Adrenal gland (tissue), 12 donors: Measurements from ENCODE around the gene EQTN. TPM values are rescaled to one million over a fixed set of nuclear protein-coding genes. Genes with fewer than 3 reads are reported as not detected.

ENCODE experiments used
- DNase-seq, 7 donors: peaks; one replicate each; pipeline ENCODE4 v3.0.0-alpha.2; 2019 to 2020
- H3K27ac ChIP-seq, 5 donors: fragments of 200-600 bp; sonication (generic) in 4 of 5; 1 replicate in 3 of 5; 2 replicates in 2 of 5; pipeline versions ENCODE4 v1.5.1 to v1.8.0; 2016 to 2020; ENCODE audit warnings: mild to moderate bottlenecking in 1 of 5
- H3K27me3 ChIP-seq: fragments of 200-600 bp; 2 replicates; pipeline ENCODE4 v1.8.0; 2021
- H3K36me3 ChIP-seq, 2 donors: fragments of 200-600 bp; replicated peaks in 1 of 2; 1 replicate in 1 of 2; 2 replicates in 1 of 2; pipeline versions ENCODE4 v1.5.1 to v1.8.0; 2018 to 2022
- H3K4me1 ChIP-seq, 2 donors: fragments of 200-600 bp; replicated peaks in 1 of 2; 1 replicate in 1 of 2; 2 replicates in 1 of 2; pipeline versions ENCODE4 v1.5.1 to v1.8.0; 2018 to 2021
- H3K4me3 ChIP-seq, 4 donors: fragments of 200-600 bp; sonication (generic) in 3 of 4; one replicate each; pipeline ENCODE4 v1.5.1; 2016 to 2018
- H3K9me3 ChIP-seq, 3 donors: fragments of 200-600 bp; sonication (generic) in 1 of 3; replicated peaks in 1 of 3; 1 replicate in 2 of 3; 2 replicates in 1 of 3; pipeline versions ENCODE4 v1.5.1 to v1.8.0; 2016 to 2021
- POLR2A ChIP-seq, 2 donors: fragments of 450-650 bp; IDR thresholded peaks; one replicate each; pipeline ENCODE4 v1.6.1; 2017; ENCODE audit warnings: antibody characterized with exemption in 2 of 2, mild to moderate bottlenecking in 2 of 2, moderate library complexity in 1 of 2
- WGBS, 4 donors: extraction: QIAGEN DNeasy Blood & Tissue Kit in 2 of 4; methylation state at CpG; one replicate each; pipeline versions ENCODE4 v1.1.5 to v1.1.7; 2013 to 2017; 5-methylcytosine and 5-hydroxymethylcytosine counted together
- intact Hi-C, 2 donors: fragments of 100-400 bp; cut with DNase I; formaldehyde crosslinking; loops; one replicate each; pipeline versions ENCODE4 v1.14.1 to v1.15.0; 2022 to 2023
- polyA plus RNA-seq, 3 donors: library from polyadenylated mRNA; stranded (reverse); fragments of 200-250 nt in 2 of 3; fragments of 350-450 nt in 1 of 3; fragmentation: Illumina TruSeq in 1 of 3; extraction: RNeasy Lipid Tissue Mini Kit (QIAGEN cat#74804) in 1 of 3; gene quantifications; one replicate each; pipeline ENCODE4 v1.2.3, GENCODE V29; 2013 to 2014
- total RNA-seq, 9 donors: library from RNA; depleted of rRNA in 4 of 9; stranded (reverse); fragments of >200 nt in 4 of 9; fragments of 120-200 nt in 1 of 9; fragmentation: NEBNext Ultra II Directional in 1 of 9; extraction: Animal tissue kit (Norgen Biotek cat#: 25700) in 1 of 9; gene quantifications; one replicate each; pipeline versions ENCODE4 v1.1.0 to v1.2.4, GENCODE V29; 2013 to 2023
- TF ChIP-seq, protein P1 (sequence below), 6 experiments: fragments of 450-650 bp in 4 of 6; fragments of 200-600 bp in 2 of 6; sonication (generic) in 1 of 6; IDR thresholded peaks; 1 replicate in 5 of 6; 2 replicates in 1 of 6; pipeline versions ENCODE4 v1.5.1 to v1.8.0; 2016 to 2021; ENCODE audit warnings: antibody characterized with exemption in 6 of 6, mild to moderate bottlenecking in 2 of 6, moderate library complexity in 1 of 6
- donor health status: healthy with polysubstance abuse.
- donor health status: Bipolar disorder and iron deficiency.
- donor health status: DM: yes; HTN: yes; CAD: no.
- donor health status: DM: no; HTN: no; CAD: no.
- donor health status: DM: no; HTN: no; CAD: no.
- donor health status: DM: yes; HTN: yes; CAD: no.

The EQTN gene
- total and polyA plus RNA-seq, 12 donors = 0.11 to 0.24 TPM; not detected in 10

DNA sequence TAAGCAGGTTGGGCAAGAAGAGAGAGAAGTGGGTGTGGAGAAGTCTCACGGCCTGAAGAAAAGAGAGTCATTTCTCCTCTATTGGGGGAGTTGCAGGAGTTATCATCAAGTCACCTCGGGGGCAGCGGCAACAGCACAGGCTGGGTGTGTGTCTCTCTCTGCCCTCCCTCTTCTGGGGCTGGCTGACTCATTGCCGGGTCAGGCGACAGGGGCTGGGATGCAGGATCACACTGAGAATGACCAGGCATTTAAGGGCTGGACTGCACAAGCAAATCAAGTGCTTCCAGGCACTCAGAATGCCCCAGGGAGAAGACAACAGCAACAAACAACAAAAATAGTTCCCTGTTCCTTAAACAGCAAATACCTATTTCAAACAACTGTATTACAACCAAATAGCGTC lies 6.3 kb upstream of the EQTN start:
- peak in 5 of 7 donors; percentile 17 to 66 (median 46) for DNase-seq
- 37 to 75% (median 49%) methylated on average over 4 to 6 of the region's 6 CpGs for WGBS, 4 donors
- Histone ChIP-seq H3K27me3 (no peaks in the 10 kb centered on the region), H3K4me3 (no peak overlapping the region), H3K27ac (no peak overlapping the region), H3K36me3 (no peaks in the 10 kb centered on the region), H3K4me1 (no peaks in the 10 kb centered on the region), H3K9me3 (no peaks in the 10 kb centered on the region)
- intact Hi-C loops = no loop called here
- TF ChIP-seq, protein P1, sequence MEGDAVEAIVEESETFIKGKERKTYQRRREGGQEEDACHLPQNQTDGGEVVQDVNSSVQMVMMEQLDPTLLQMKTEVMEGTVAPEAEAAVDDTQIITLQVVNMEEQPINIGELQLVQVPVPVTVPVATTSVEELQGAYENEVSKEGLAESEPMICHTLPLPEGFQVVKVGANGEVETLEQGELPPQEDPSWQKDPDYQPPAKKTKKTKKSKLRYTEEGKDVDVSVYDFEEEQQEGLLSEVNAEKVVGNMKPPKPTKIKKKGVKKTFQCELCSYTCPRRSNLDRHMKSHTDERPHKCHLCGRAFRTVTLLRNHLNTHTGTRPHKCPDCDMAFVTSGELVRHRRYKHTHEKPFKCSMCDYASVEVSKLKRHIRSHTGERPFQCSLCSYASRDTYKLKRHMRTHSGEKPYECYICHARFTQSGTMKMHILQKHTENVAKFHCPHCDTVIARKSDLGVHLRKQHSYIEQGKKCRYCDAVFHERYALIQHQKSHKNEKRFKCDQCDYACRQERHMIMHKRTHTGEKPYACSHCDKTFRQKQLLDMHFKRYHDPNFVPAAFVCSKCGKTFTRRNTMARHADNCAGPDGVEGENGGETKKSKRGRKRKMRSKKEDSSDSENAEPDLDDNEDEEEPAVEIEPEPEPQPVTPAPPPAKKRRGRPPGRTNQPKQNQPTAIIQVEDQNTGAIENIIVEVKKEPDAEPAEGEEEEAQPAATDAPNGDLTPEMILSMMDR (IDR thresholded peaks at IDR 0.05) = no peak
- TF ChIP-seq POLR2A (IDR thresholded peaks at IDR 0.05) = peak in 1 of 2 donors; percentile 19

GRCh38 chr9:27293996-27294395 lies 3.0 kb downstream of the EQTN start:
- intact Hi-C loops = no loop called here
- TF ChIP-seq POLR2A (IDR thresholded peaks at IDR 0.05) = no peak
- TF ChIP-seq, protein P1 (IDR thresholded peaks at IDR 0.05) = no peak

GRCh38 chr9:27292659-27293405 lies 4.1 kb downstream of the EQTN start:
- no peaks in the 10 kb centered on the region for H3K9me3 ChIP-seq
- no peaks in the 10 kb centered on the region for H3K36me3 ChIP-seq
- no peaks in the 10 kb centered on the region for H3K27me3 ChIP-seq
- intact Hi-C loops = no loop called here
- H3K27ac ChIP-seq = no peak overlapping the region
- H3K4me3 ChIP-seq = no peak overlapping the region
- no peaks in the 10 kb centered on the region for H3K4me1 ChIP-seq
- no peak for DNase-seq
- TF ChIP-seq POLR2A (IDR thresholded peaks at IDR 0.05) = no peak
- TF ChIP-seq, protein P1 (IDR thresholded peaks at IDR 0.05) = no peak
- 60 to 73% (median 66%) methylated on average over 7 of the region's 7 CpGs for WGBS, 4 donors

More at GRCh38 chr9:27293996-27294395, 3.0 kb downstream of the EQTN start:
- no peak overlapping the region for H3K4me3 ChIP-seq
- WGBS, 4 donors = 58 to 65% (median 63%) methylated on average over 2 of the region's 2 CpGs
- no peaks in the 10 kb centered on the region for H3K36me3 ChIP-seq
- no peaks in the 10 kb centered on the region for H3K4me1 ChIP-seq
- no peaks in the 10 kb centered on the region for H3K9me3 ChIP-seq
- H3K27ac ChIP-seq = no peak overlapping the region
- DNase-seq = no peak
- no peaks in the 10 kb centered on the region for H3K27me3 ChIP-seq

GRCh38 chr9:27291292-27291691 lies 5.7 kb downstream of the EQTN start:
- intact Hi-C loops = no loop called here
- WGBS, 4 donors = 76 to 86% (median 83%) methylated on average over 8 of the region's 8 CpGs
- no peak overlapping the region for H3K4me3 ChIP-seq
- no peaks in the 10 kb centered on the region for H3K9me3 ChIP-seq
- H3K27ac ChIP-seq = no peak overlapping the region
- H3K4me1 ChIP-seq = no peaks in the 10 kb centered on the region
- no peaks in the 10 kb centered on the region for H3K27me3 ChIP-seq
- no peaks in the 10 kb centered on the region for H3K36me3 ChIP-seq
- DNase-seq = no peak
- TF ChIP-seq, protein P1 (IDR thresholded peaks at IDR 0.05) = no peak
- TF ChIP-seq POLR2A (IDR thresholded peaks at IDR 0.05) = no peak
